Stimulated activated effector memory CD8-positive, alpha-beta T cell treated with anti-CD3 and anti-CD28 coated beads, Interleukin-12 subunit alpha, Interleukin-12 subunit beta, amount 100 ng/mL, for 72 hours (primary cell): Measurements from ENCODE around the gene VARS2.
"Not testable (repeated sequence)": the region's sequence is repeated elsewhere in the genome, so short reads cannot be mapped to it uniquely, and the experiment has no call there.

Source experiments
- ATAC-seq: fragments of 150-1000 bp; cut with Tn5 transposase; 2 replicates; pipeline ENCODE4 v1.10.0; 2021
- DNase-seq, 2 donors: peaks; one replicate each; pipeline ENCODE4 v3.0.0; 2021 to 2022; ENCODE audit warnings: low spot score in 2 of 2
- H3K27ac Mint-ChIP-seq: one replicate; pipeline ENCODE4 v1.8.0; 2022; ENCODE audit warnings: mild to moderate bottlenecking, mixed read lengths
- H3K36me3 Mint-ChIP-seq: one replicate; pipeline ENCODE4 v1.8.0; 2022; ENCODE audit warnings: mild to moderate bottlenecking, mixed read lengths
- H3K4me1 Mint-ChIP-seq: one replicate; pipeline ENCODE4 v1.8.0; 2022; ENCODE audit warnings: mixed read lengths
- H3K4me3 Mint-ChIP-seq: one replicate; pipeline ENCODE4 v1.8.0; 2022; ENCODE audit warnings: mild to moderate bottlenecking, mixed read lengths
- H3K9me3 Mint-ChIP-seq: one replicate; pipeline ENCODE4 v1.8.0; 2022; ENCODE audit warnings: mixed read lengths

VARS2 gene

DNA sequence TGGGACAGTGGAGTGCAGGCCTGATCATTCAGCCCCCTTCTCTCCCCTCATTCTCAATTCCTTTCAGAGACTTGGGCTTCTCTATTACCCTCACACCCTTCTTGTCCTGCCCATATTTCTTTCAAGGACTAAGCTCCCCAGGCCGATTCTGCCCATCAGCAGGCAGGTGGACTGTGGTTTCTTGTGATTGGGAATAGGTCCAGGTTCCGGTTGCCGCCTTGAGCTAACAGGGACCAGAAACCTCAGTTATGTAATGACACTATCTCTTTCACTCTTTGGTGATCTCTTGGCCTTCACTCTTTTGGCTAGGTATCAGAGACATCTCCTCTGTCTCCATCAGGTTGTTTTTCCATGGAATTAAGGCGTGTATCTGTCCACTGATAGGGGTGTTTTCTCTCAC is 33.2 kb downstream of the VARS2 start:
- ATAC-seq, result no peak
- no peak for DNase-seq
- no peak overlapping the region for H3K4me3 Mint-ChIP-seq
- H3K27ac Mint-ChIP-seq, result no peak overlapping the region
- H3K4me1 Mint-ChIP-seq, result peaks cover 16% of the 10 kb centered on the region
- H3K9me3 Mint-ChIP-seq, result no peaks in the 10 kb centered on the region
- peaks cover 11% of the 10 kb centered on the region for H3K36me3 Mint-ChIP-seq

- Mint-ChIP-seq H3K4me3 (no peak overlapping the region), H3K27ac (no peak overlapping the region), H3K4me1 (peaks cover 12% of the 10 kb centered on the region), H3K9me3 (no peaks in the 10 kb centered on the region), H3K36me3 (peaks cover 11% of the 10 kb centered on the region)
- DNase-seq (no peak), ATAC-seq (no peak)
Measured at GRCh38 chr6:30948811-30949210, 34.8 kb downstream of the VARS2 start.

DNA sequence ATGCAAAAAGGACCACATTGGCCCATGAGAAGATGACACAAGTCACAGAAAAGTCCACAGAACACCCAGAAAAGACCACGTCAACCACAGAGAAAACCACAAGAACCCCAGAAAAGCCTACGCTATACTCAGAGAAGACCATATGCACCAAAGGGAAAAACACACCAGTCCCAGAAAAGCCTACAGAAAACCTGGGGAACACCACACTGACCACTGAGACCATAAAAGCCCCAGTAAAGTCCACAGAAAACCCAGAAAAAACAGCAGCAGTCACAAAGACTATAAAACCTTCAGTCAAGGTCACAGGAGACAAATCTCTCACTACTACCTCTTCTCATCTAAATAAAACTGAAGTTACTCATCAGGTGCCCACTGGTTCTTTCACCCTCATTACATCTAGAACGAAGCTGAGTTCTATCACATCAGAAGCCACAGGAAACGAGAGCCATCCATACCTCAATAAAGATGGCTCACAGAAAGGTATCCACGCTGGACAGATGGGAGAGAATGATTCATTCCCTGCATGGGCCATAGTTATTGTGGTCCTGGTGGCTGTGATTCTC is 38.0 kb downstream of the VARS2 start:
- Mint-ChIP-seq H3K4me1 (peaks cover 19% of the 10 kb centered on the region), H3K36me3 (peaks cover 11% of the 10 kb centered on the region), H3K4me3 (no peak overlapping the region), H3K27ac (peak overlapping the region; percentile 85), H3K9me3 (no peaks in the 10 kb centered on the region)
- DNase-seq (no peak), ATAC-seq (peak; percentile 54)

DNA sequence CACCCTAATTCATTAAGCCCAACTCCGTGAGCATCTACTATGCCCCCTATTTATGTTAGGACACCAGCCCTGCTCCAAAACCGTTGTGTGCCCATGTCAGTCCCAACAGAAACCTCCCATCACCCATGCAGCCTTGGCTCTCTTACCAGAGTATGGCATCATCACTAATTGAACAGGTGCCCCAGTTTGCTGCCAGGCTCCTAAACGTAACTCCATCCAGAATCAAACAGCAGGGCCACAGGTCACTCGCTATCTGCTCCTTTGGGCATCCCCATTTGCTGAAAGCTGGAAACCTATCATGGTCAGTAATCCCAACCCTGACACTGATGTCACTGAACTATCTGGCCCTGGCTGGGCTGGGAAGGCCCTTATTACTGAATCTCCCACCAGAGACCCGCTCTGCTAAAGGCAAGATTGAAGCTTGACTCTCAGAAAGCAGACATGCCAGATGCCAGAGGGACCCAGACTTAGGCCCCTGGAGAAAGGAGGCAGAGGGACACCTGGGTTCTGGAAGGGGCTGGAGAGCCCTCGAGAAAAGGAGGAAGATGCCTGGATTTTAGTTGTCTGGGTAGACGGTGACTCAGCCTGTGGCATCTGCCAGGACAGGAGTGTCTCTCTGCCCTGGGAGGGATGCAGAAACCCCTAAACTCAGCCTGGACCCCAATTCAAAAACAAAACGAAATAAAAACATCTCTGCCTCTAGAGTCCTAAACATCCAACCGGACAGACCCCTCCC is 40.8 kb downstream of the VARS2 start:
- peaks cover 19% of the 10 kb centered on the region for H3K4me1 Mint-ChIP-seq
- DNase-seq, result no peak
- no peaks in the 10 kb centered on the region for H3K9me3 Mint-ChIP-seq
- peak overlapping the region; percentile 82 for H3K27ac Mint-ChIP-seq
- ATAC-seq, result no peak
- peaks cover 11% of the 10 kb centered on the region for H3K36me3 Mint-ChIP-seq
- H3K4me3 Mint-ChIP-seq, result peak overlapping the region; percentile 63

DNA sequence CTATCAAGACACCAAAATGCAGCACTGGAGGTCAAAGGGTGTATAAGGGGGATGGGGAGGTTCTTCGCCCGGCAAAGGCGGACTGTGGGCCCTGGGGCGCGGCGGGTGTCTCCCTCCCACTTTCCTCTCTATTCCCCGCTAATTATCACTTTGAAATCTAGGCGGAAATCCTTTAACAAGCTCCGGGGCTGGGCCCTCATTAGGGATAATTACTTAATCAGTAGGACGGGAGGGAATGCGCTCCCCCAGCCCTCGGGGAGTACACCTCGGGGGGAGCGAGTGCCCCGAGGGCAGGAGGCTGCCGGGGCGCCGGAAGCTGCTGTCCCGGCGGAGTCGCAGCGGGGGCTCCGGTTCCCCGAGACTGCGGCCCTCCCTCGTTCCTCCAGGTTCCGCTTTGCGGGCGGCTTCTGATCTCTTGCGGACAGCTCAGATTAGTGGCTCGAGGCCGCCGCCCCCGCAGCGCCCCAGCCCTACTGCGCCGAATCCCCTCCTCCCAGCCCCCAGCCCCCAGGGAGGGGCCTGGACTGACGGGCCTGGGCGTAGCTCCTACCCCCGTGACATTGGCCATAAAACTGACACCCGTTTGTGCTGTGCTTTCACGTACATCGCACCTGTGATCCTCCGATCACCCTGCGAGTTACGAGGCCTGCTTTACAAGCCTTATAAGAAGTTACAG is 41.5 kb downstream of the VARS2 start:
- peaks cover 19% of the 10 kb centered on the region for H3K4me1 Mint-ChIP-seq
- no peaks in the 10 kb centered on the region for H3K9me3 Mint-ChIP-seq
- peak; percentile 87 for ATAC-seq
- peak overlapping the region; percentile 63 for H3K4me3 Mint-ChIP-seq
- peak overlapping the region; percentile 82 for H3K27ac Mint-ChIP-seq
- H3K36me3 Mint-ChIP-seq, result peaks cover 10% of the 10 kb centered on the region
- DNase-seq, result peak; percentile 52 to 84

DNA sequence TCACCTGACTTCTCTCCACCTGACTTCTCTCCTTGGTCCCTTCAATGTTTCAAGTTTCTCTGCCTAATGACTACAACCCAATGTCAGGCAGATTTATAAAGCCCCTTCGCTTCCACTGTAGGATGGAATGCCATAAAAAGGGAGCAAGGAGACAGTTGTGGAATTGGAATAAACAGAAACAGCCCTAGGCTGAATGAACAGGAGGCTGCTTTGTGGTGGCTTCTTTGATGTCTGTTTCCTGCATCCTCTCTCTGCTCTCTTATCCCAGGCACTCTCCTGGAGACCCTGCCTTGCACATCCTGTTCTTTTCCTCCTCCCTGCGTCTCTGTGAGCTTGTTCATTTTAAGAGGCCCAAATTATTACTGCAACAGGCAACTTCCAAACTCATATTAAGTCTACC is 43.7 kb downstream of the VARS2 start:
- H3K9me3 Mint-ChIP-seq, result no peaks in the 10 kb centered on the region
- H3K36me3 Mint-ChIP-seq, result no peaks in the 10 kb centered on the region
- DNase-seq (no peak), ATAC-seq (no peak)
- no peak overlapping the region for H3K4me3 Mint-ChIP-seq
- H3K27ac Mint-ChIP-seq, result no peak overlapping the region
- H3K4me1 Mint-ChIP-seq, result peaks cover 11% of the 10 kb centered on the region

- DNase-seq (no peak), ATAC-seq (no peak)
- peaks cover 8% of the 10 kb centered on the region for H3K36me3 Mint-ChIP-seq
- H3K27ac Mint-ChIP-seq, result no peak overlapping the region
- H3K4me3 Mint-ChIP-seq, result no peak overlapping the region
- no peaks in the 10 kb centered on the region for H3K9me3 Mint-ChIP-seq
- H3K4me1 Mint-ChIP-seq, result peaks cover 33% of the 10 kb centered on the region
Measured at GRCh38 chr6:30960907-30961673, 47.1 kb downstream of the VARS2 start.

GRCh38 chr6:30962716-30963115 is 48.7 kb downstream of the VARS2 start:
- no peak overlapping the region for H3K4me3 Mint-ChIP-seq
- DNase-seq (no peak), ATAC-seq (no peak)
- no peaks in the 10 kb centered on the region for H3K9me3 Mint-ChIP-seq
- H3K27ac Mint-ChIP-seq, result no peak overlapping the region
- H3K36me3 Mint-ChIP-seq, result peaks cover 8% of the 10 kb centered on the region
- peaks cover 37% of the 10 kb centered on the region for H3K4me1 Mint-ChIP-seq

GRCh38 chr6:30963641-30964040 is 49.6 kb downstream of the VARS2 start:
- no peak overlapping the region for H3K4me3 Mint-ChIP-seq
- peaks cover 8% of the 10 kb centered on the region for H3K36me3 Mint-ChIP-seq
- DNase-seq (no peak), ATAC-seq (peak; percentile 43)
- no peaks in the 10 kb centered on the region for H3K9me3 Mint-ChIP-seq
- H3K4me1 Mint-ChIP-seq, result peaks cover 37% of the 10 kb centered on the region
- peak overlapping the region; percentile 48 for H3K27ac Mint-ChIP-seq

DNA sequence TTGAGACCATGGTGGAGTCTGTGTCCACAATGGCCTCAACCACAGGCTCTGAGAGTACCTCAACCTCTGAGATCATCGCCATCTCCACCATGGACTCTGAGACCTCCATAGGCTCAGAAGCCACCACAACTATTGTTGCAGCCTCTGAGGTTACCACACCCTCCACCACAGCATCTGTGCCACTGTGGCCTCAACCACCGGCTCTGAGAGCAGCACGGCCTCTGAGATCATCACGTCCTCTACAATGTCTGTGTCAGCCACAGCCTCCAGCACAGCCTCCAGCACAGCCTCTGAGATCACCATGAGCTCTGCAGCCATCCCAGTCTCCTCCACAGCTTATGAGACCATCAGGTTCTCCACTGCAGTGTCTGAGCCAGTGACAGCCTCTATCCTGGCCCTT is 50.0 kb downstream of the VARS2 start:
- Mint-ChIP-seq H3K4me3 (peak overlapping the region; percentile 12), H3K9me3 (no peaks in the 10 kb centered on the region), H3K36me3 (peaks cover 8% of the 10 kb centered on the region), H3K4me1 (peaks cover 37% of the 10 kb centered on the region), H3K27ac (peak overlapping the region; percentile 48)
- DNase-seq, result peak; percentile 15 to 67
- peak; percentile 89 for ATAC-seq

GRCh38 chr6:30965140-30965601 is 51.1 kb downstream of the VARS2 start:
- DNase-seq (peak in 1 of 2 donors; percentile 57), ATAC-seq (peak; percentile 63)
- peak overlapping the region; percentile 12 for H3K4me3 Mint-ChIP-seq
- peak overlapping the region; percentile 48 for H3K27ac Mint-ChIP-seq
- H3K9me3 Mint-ChIP-seq, result no peaks in the 10 kb centered on the region
- peaks cover 8% of the 10 kb centered on the region for H3K36me3 Mint-ChIP-seq
- peaks cover 42% of the 10 kb centered on the region for H3K4me1 Mint-ChIP-seq

DNA sequence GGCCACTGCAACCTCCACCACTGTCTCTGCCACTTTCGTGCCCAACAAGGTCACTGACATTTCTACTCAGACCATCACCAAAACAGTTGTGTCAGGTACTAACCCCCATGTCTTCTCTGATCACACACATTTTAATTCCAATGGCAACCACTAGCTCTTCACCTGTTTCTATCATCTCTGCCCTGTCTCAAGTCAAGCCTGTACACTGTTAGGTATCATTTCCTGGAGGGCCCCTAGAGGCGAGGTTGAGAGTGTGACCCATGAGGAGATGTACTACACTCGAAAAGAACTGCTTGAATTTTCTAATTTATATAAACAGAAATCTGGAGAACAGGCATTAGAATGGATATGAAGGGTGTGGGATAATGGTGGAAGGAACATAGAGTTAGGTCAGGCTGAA is 52.1 kb downstream of the VARS2 start:
- no peaks in the 10 kb centered on the region for H3K9me3 Mint-ChIP-seq
- no peak overlapping the region for H3K4me3 Mint-ChIP-seq
- ATAC-seq, result no peak
- DNase-seq, result no peak
- H3K4me1 Mint-ChIP-seq, result peaks cover 42% of the 10 kb centered on the region
- no peak overlapping the region for H3K27ac Mint-ChIP-seq
- peaks cover 8% of the 10 kb centered on the region for H3K36me3 Mint-ChIP-seq

DNA sequence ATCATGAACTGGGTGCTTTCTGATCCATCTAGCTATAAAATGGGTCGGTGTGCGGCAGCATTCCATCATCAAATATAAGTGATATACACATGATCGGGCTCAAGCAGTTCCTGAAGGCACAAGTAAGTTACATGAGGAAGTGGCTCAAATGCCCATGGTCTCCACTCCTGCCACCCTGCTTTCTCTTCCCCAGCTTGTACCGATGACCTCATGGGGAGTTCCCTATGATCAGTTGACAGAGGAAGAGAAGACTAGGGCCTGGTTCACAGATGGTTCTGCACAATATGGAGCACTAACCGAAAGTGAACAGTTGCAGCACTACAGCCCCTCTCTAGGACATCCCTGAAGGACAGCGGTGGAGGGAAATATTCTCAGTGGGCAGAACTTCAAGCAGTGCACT is 55.1 kb downstream of the VARS2 start:
- ATAC-seq, H3K36me3 Mint-ChIP-seq, H3K9me3 Mint-ChIP-seq, H3K27ac Mint-ChIP-seq, H3K4me3 Mint-ChIP-seq, DNase-seq: not testable (repeated sequence)
- H3K4me1 Mint-ChIP-seq, result peaks cover 28% of the 10 kb centered on the region

DNA sequence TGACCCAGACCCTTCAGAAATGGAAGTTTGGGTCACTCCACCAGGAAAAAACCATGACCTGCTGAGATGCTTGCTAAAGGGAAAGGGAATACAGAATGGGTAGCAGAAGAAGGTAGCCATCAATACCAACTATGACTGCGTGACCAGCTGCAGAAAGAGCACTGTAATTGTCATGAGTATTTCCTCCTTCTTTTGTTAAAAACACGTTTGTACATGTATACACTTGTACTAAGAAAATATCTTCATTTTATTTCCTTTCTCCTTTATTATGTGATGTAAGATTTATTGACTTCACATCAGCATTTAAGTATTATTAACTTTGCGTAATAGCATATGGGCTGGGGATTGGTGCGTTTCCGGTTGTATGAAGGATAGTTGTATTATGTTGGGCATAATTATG is 56.9 kb downstream of the VARS2 start:
- peaks cover 10% of the 10 kb centered on the region for H3K4me1 Mint-ChIP-seq
- DNase-seq (no peak), ATAC-seq (no peak)
- H3K36me3 Mint-ChIP-seq, result no peaks in the 10 kb centered on the region
- no peak overlapping the region for H3K4me3 Mint-ChIP-seq
- no peaks in the 10 kb centered on the region for H3K9me3 Mint-ChIP-seq
- no peak overlapping the region for H3K27ac Mint-ChIP-seq

DNA sequence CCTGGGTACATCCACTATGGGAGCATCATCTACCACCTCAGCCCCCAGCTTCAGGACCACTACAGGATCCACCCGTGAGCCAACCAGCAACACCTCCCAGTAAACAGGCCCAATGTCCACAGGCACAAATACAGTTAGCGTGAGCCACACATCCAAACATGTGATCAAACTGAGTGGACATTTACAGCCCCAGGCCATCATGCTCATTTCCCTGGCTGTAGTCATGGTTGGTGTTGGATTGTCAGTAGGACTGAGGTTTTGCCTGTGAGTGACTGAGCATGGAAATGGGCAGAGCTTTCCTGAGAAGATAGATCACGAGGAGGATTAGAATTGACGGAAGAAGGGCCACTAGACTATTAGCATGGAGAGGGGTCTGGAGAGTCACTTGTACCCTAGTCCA is 58.8 kb downstream of the VARS2 start:
- no peak overlapping the region for H3K4me3 Mint-ChIP-seq
- DNase-seq (no peak), ATAC-seq (no peak)
- no peak overlapping the region for H3K27ac Mint-ChIP-seq
- H3K4me1 Mint-ChIP-seq, result peaks cover 6% of the 10 kb centered on the region
- no peaks in the 10 kb centered on the region for H3K36me3 Mint-ChIP-seq
- H3K9me3 Mint-ChIP-seq, result no peaks in the 10 kb centered on the region
